GM19397 (cell line): ENCODE data around the gene BMP7.
"Not testable (repeated sequence)": the region's sequence is repeated elsewhere in the genome, so short reads cannot be mapped to it uniquely, and the experiment has no call there.

ENCODE experiments used
- ATAC-seq: cut with Tn5 transposase; IDR thresholded peaks from one replicate; pipeline ENCODE4 v1.9.1; 2021; ENCODE audit warnings: mild to moderate bottlenecking, moderate library complexity; ENCODE audit not compliant: unreplicated experiment

Gene BMP7

GRCh38 chr20:57251344-57251743, 15.1 kb downstream of the BMP7 start:
- ATAC-seq, result no peak

GRCh38 chr20:57250607-57251343, 15.7 kb downstream of the BMP7 start:
- no peak for ATAC-seq

- ATAC-seq, result no peak
Observed at GRCh38 chr20:57249772-57250171, 16.7 kb downstream of the BMP7 start.

- no peak for ATAC-seq
Observed at GRCh38 chr20:57249073-57249472, 17.4 kb downstream of the BMP7 start.

- ATAC-seq, result no peak
Observed at GRCh38 chr20:57248132-57248797, 18.2 kb downstream of the BMP7 start.

- ATAC-seq, result no peak
Observed at GRCh38 chr20:57247292-57247965, 19.0 kb downstream of the BMP7 start.

GRCh38 chr20:57245997-57246396, 20.4 kb downstream of the BMP7 start:
- no peak for ATAC-seq

- ATAC-seq, result no peak
Observed at GRCh38 chr20:57244627-57245214, 21.7 kb downstream of the BMP7 start.

GRCh38 chr20:57244221-57244585, 22.2 kb downstream of the BMP7 start:
- ATAC-seq, result no peak

- ATAC-seq, result no peak
Observed at GRCh38 chr20:57243480-57244220, 22.8 kb downstream of the BMP7 start.

- no peak for ATAC-seq
Observed at GRCh38 chr20:57242414-57242813, 24.0 kb downstream of the BMP7 start.

GRCh38 chr20:57241363-57241991, 25.0 kb downstream of the BMP7 start:
- no peak for ATAC-seq

- no peak for ATAC-seq
Observed at GRCh38 chr20:57240581-57241362, 25.7 kb downstream of the BMP7 start.

GRCh38 chr20:57239725-57240124, 26.7 kb downstream of the BMP7 start:
- not testable (repeated sequence) for ATAC-seq

- not testable (repeated sequence) for ATAC-seq
Observed at GRCh38 chr20:57239324-57239723, 27.1 kb downstream of the BMP7 start.

- no peak for ATAC-seq
Observed at GRCh38 chr20:57238089-57238488, 28.4 kb downstream of the BMP7 start.

GRCh38 chr20:57237585-57237953, 28.9 kb downstream of the BMP7 start:
- ATAC-seq, result no peak

GRCh38 chr20:57236813-57237584, 29.4 kb downstream of the BMP7 start:
- ATAC-seq, result no peak
